SK-N-SH (cell line): Measurements from ENCODE around the gene PROSER3. TPM values are rescaled to one million over a fixed set of nuclear protein-coding genes. Genes with fewer than 3 reads are reported as not detected.

Source experiments
- CTCF ChIA-PET: fragments of 300-600, 350-600 bp; formaldehyde crosslinking; extraction: SDS; loops from one replicate; lab custom pipeline; 2021; lab: Yijun Ruan, JAX
- POLR2A ChIA-PET: fragments of 350-600 bp; sonication (Branson Sonifier 250); formaldehyde crosslinking; extraction: SDS; loops from one replicate; lab custom pipeline; 2020; ENCODE audit warnings: antibody characterized with exemption, inconsistent platforms; lab: Yijun Ruan, JAX
- DNase-seq: peaks from one replicate; pipeline ENCODE4 v3.0.0; 2012
- H2AFZ ChIP-seq: fragments of 200-600 bp; sonication (generic); 2 replicates; pipeline ENCODE4 v1.8.1; 2016; ENCODE audit warnings: antibody characterized with exemption, mild to moderate bottlenecking, low read depth
- H3F3A ChIP-seq: fragments of 200-600 bp; sonication (generic); replicated peaks from 2 replicates; pipeline ENCODE3; 2016; ENCODE audit warnings: antibody characterized with exemption, mild to moderate bottlenecking; ENCODE audit not compliant: insufficient read depth
- H3K27ac ChIP-seq, 2 experiments: fragments of 200-500 bp in 1 of 2; fragments of 200-600 bp in 1 of 2; sonication (Bioruptor generic) in 1 of 2; sonication (generic), shearing (Covaris generic) in 1 of 2; 2 replicates each; pipeline versions ENCODE4 v1.5.1 to v1.6.1; 2014 to 2016; ENCODE audit warnings: low read depth in 2 of 2, inconsistent platforms in 1 of 2, low read length in 1 of 2, mild to moderate bottlenecking in 1 of 2, mixed read lengths in 1 of 2
- H3K27me3 ChIP-seq: fragments of 200-600 bp; sonication (generic), shearing (Covaris generic); 2 replicates; pipeline ENCODE4 v1.6.1; 2016; ENCODE audit warnings: mixed run types; ENCODE audit not compliant: insufficient read depth
- H3K36me3 ChIP-seq, 2 experiments: fragments of 200-500 bp in 1 of 2; fragments of 200-600 bp in 1 of 2; sonication (Bioruptor generic) in 1 of 2; sonication (generic) in 1 of 2; replicated peaks in 1 of 2; 2 replicates each; pipeline versions ENCODE3 to v1.5.1; 2014 to 2016; ENCODE audit warnings: low read length in 1 of 2, mild to moderate bottlenecking in 1 of 2; ENCODE audit not compliant: insufficient read depth in 2 of 2, control insufficient read depth in 1 of 2
- H3K4me1 ChIP-seq, 2 experiments: fragments of 200-500 bp in 1 of 2; fragments of 200-600 bp in 1 of 2; sonication (Bioruptor generic) in 1 of 2; sonication (generic), shearing (Covaris generic) in 1 of 2; 2 replicates each; pipeline versions ENCODE4 v1.5.1 to v1.6.1; 2014 to 2016; ENCODE audit warnings: low read depth in 1 of 2, low read length in 1 of 2, mixed run types in 1 of 2; ENCODE audit not compliant: insufficient read depth in 2 of 2, control insufficient read depth in 1 of 2
- H3K4me2 ChIP-seq: fragments of 200-600 bp; sonication (generic), shearing (Covaris generic); 2 replicates; pipeline ENCODE4 v1.6.1; 2017; ENCODE audit warnings: mixed run types
- H3K4me3 ChIP-seq, 2 experiments: fragments of 200-500 bp in 1 of 2; fragments of 200-600 bp in 1 of 2; sonication (Bioruptor generic) in 1 of 2; sonication (generic), shearing (Covaris generic) in 1 of 2; 2 replicates each; pipeline versions ENCODE4 v1.5.1 to v1.8.1; 2014 to 2016; ENCODE audit warnings: low read depth in 2 of 2, inconsistent platforms in 1 of 2, low read length in 1 of 2, mild to moderate bottlenecking in 1 of 2, mixed read lengths in 1 of 2, moderate library complexity in 1 of 2
- H3K79me2 ChIP-seq: fragments of 200-600 bp; sonication (generic); 2 replicates; pipeline ENCODE4 v1.8.1; 2017; ENCODE audit warnings: mild to moderate bottlenecking; ENCODE audit not compliant: insufficient read depth
- H3K9ac ChIP-seq: fragments of 200-600 bp; sonication (generic); 2 replicates; pipeline ENCODE4 v1.6.1; 2017; ENCODE audit warnings: mixed run types
- H3K9me2 ChIP-seq: fragments of 200-600 bp; sonication (generic); 2 replicates; pipeline ENCODE4 v1.6.1; 2017; ENCODE audit warnings: mixed run types
- H3K9me3 ChIP-seq: fragments of 200-600 bp; sonication (generic); 2 replicates; pipeline ENCODE4 v1.6.1; 2017; ENCODE audit warnings: mixed run types, mild to moderate bottlenecking, moderate library complexity
- H4K20me1 ChIP-seq: fragments of 200-600 bp; sonication (generic); 2 replicates; pipeline ENCODE4 v1.6.1; 2017; ENCODE audit warnings: mild to moderate bottlenecking, mixed run types; ENCODE audit not compliant: insufficient read depth
- CHD2 ChIP-seq: fragments of 150-350 bp; IDR thresholded peaks from 2 replicates; pipeline ENCODE4 v1.6.1; 2018; ENCODE audit warnings: low read length; ENCODE audit not compliant: partially characterized antibody
- EP300 ChIP-seq, 2 experiments: IDR thresholded peaks; 2 replicates each; pipeline versions ENCODE4 v1.4.0 to v1.6.1; 2012; ENCODE audit warnings: borderline replicate concordance in 1 of 2, low read depth in 1 of 2, low read length in 1 of 2
- EZH2phosphoT487 ChIP-seq: fragments of 200-600 bp; sonication (generic); IDR thresholded peaks from 2 replicates; pipeline ENCODE4 v1.6.1; 2017; ENCODE audit warnings: low read depth, mixed run types, mild to moderate bottlenecking, antibody characterized with exemption, moderate library complexity, borderline replicate concordance
- FOSL2 ChIP-seq: IDR thresholded peaks from 2 replicates; pipeline ENCODE4 v1.4.0; 2012; ENCODE audit warnings: low read depth, mild to moderate bottlenecking, moderate library complexity, borderline replicate concordance
- FOXJ3 ChIP-seq: sonication (generic); formaldehyde crosslinking; IDR thresholded peaks from 2 replicates; pipeline ENCODE4 v1.5.1; 2020; ENCODE audit warnings: mild to moderate bottlenecking, missing genetic modification reagents
- GABPA ChIP-seq: IDR thresholded peaks from 2 replicates; pipeline ENCODE4 v1.4.0; 2012; ENCODE audit warnings: low read depth, mild to moderate bottlenecking
- MXI1 ChIP-seq: IDR thresholded peaks from 2 replicates; pipeline ENCODE4 v1.6.1; 2012; ENCODE audit warnings: mild to moderate bottlenecking, low read depth, low read length, improper control_type of control experiment
- NFIC ChIP-seq: IDR thresholded peaks from 2 replicates; pipeline ENCODE4 v1.4.0; 2012; ENCODE audit warnings: borderline replicate concordance
- NRF1 ChIP-seq: IDR thresholded peaks from 2 replicates; pipeline ENCODE4 v1.6.1; 2012; ENCODE audit warnings: low read depth, mild to moderate bottlenecking, low read length
- POLR2AphosphoS5 ChIP-seq: IDR thresholded peaks from 2 replicates; pipeline ENCODE4 v1.6.1; 2012; ENCODE audit warnings: low read depth, low read length
- RAD21 ChIP-seq: IDR thresholded peaks from 2 replicates; pipeline ENCODE4 v1.6.1; 2012; ENCODE audit warnings: mild to moderate bottlenecking, low read length
- RCOR1 ChIP-seq: fragments of 150-350 bp; IDR thresholded peaks from 2 replicates; pipeline ENCODE4 v1.6.1; 2017; ENCODE audit warnings: antibody characterized with exemption, low read length
- RFX5 ChIP-seq: IDR thresholded peaks from 2 replicates; pipeline ENCODE4 v1.6.1; 2012; ENCODE audit warnings: mild to moderate bottlenecking, improper control_type of control experiment, low read length
- RXRA ChIP-seq: IDR thresholded peaks from 2 replicates; pipeline ENCODE4 v1.4.0; 2012; ENCODE audit warnings: low read depth, mild to moderate bottlenecking, borderline replicate concordance
- SIN3A ChIP-seq: IDR thresholded peaks from 2 replicates; pipeline ENCODE4 v1.6.1; 2012; ENCODE audit warnings: low read depth, mild to moderate bottlenecking, low read length, moderate library complexity, borderline replicate concordance
- TAF1 ChIP-seq: IDR thresholded peaks from 2 replicates; pipeline ENCODE4 v1.6.1; 2012; ENCODE audit warnings: low read depth, mild to moderate bottlenecking, low read length, moderate library complexity, borderline replicate concordance
- WGBS: methylation state at CpG from one replicate; pipeline ENCODE4 v1.1.6; 2017; ENCODE audit warnings: low lambda C conversion rate; 5-methylcytosine and 5-hydroxymethylcytosine counted together
- polyA plus RNA-seq, 3 experiments: library from polyadenylated mRNA; depleted of rRNA; stranded (reverse); fragments of >200 nt; gene quantifications; 2 replicates each; pipeline ENCODE4 v1.2.3, GENCODE V29; 2012
- TF ChIP-seq, protein P1 (sequence below): fragments of 150-350 bp; IDR thresholded peaks from 2 replicates; pipeline ENCODE4 v1.6.1; 2017; ENCODE audit warnings: antibody characterized with exemption, low read length, low read depth, borderline replicate concordance
- TF ChIP-seq, protein P2 (sequence below): IDR thresholded peaks from 2 replicates; pipeline ENCODE4 v1.4.0; 2012; ENCODE audit warnings: low read depth
- TF ChIP-seq, protein P3 (sequence below): IDR thresholded peaks from 2 replicates; pipeline ENCODE4 v1.4.0; 2012; ENCODE audit warnings: low read depth, borderline replicate concordance

PROSER3 gene
- polyA plus RNA-seq, 1 of the 3 experiments (the other 2 are of a cell fraction): 12.5 TPM

DNA sequence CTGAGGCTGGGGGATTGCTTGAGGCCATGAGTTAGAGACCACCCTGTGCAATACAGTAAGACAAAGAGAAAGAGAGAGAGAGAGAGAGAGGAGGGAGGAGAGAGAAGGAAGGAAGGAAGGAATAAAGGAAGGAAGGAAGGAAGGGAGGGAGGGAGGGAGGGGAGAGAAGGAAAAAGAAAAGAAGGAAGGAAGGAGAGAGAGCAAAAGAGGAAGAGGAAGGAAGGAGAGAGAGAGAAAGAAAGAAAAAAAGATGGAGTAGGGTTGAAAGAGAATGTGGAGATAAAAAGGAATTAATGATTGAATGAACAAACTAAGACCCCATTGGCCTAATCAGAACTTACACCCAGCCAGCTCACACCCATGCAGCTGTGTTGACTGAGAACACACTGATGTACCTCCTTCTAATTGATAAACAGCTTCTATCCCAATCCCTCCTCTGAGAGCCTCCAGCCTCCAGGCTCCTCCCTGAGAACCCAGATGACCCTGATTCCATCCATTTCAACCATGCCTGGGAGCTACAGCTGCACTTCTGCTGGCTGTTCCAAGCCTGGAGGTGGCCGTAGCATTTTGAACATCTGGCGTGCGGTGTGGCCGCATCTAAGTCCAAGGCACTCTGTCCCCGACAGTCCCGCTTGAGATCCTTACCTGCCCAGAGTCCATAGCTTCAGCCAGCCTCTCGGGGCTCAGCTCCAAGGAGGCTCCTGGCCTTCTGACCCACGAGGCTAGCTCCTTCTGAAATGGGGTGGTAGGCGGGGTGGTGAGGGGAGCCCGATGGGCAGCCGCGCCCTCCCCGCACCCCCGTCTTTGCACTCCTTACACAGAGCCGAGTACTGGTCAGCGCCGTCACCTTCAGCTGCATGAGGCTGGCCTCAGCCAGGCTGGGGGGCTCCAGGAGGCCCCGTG, 53.6 kb downstream of the PROSER3 start:
- Histone ChIP-seq H3K36me3 (no peaks in the 10 kb centered on the region), H3K9ac (no peak overlapping the region), H3K4me1 (no peaks in the 10 kb centered on the region), H3K27me3 (peaks cover 11% of the 10 kb centered on the region; the same call in 1 of the 2 replicates), H3F3A (no peaks in the 10 kb centered on the region), H3K9me3 (no peaks in the 10 kb centered on the region), H3K9me2 (no peaks in the 10 kb centered on the region), H3K4me3 (no peak overlapping the region), H3K79me2 (no peaks in the 10 kb centered on the region), H2AFZ (no peak overlapping the region), H4K20me1 (no peaks in the 10 kb centered on the region), H3K4me2 (no peak overlapping the region), H3K27ac (no peak overlapping the region)
- no peak for TF ChIP-seq MXI1
- TF ChIP-seq SIN3A: no peak
- no peak for TF ChIP-seq CHD2
- TF ChIP-seq TAF1: no peak
- TF ChIP-seq FOSL2: no peak
- no peak for TF ChIP-seq FOXJ3 (CRISPR knock-in tag)
- no peak for TF ChIP-seq RXRA
- no peak for TF ChIP-seq RFX5
- no peak for TF ChIP-seq RCOR1
- TF ChIP-seq, protein P1, sequence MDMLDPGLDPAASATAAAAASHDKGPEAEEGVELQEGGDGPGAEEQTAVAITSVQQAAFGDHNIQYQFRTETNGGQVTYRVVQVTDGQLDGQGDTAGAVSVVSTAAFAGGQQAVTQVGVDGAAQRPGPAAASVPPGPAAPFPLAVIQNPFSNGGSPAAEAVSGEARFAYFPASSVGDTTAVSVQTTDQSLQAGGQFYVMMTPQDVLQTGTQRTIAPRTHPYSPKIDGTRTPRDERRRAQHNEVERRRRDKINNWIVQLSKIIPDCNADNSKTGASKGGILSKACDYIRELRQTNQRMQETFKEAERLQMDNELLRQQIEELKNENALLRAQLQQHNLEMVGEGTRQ: no peak
- TF ChIP-seq RAD21: no peak
- peak; percentile 52 for DNase-seq
- ChIA-PET POLR2A (no interaction called here), CTCF (interaction anchor here (0.7 kb wide), 1 partner anchor 10 kb away, joined by 3 read pairs; no protein-coding TSS in a partner anchor)
- WGBS: 47% methylated on average over 14 of the region's 18 CpGs

DNA sequence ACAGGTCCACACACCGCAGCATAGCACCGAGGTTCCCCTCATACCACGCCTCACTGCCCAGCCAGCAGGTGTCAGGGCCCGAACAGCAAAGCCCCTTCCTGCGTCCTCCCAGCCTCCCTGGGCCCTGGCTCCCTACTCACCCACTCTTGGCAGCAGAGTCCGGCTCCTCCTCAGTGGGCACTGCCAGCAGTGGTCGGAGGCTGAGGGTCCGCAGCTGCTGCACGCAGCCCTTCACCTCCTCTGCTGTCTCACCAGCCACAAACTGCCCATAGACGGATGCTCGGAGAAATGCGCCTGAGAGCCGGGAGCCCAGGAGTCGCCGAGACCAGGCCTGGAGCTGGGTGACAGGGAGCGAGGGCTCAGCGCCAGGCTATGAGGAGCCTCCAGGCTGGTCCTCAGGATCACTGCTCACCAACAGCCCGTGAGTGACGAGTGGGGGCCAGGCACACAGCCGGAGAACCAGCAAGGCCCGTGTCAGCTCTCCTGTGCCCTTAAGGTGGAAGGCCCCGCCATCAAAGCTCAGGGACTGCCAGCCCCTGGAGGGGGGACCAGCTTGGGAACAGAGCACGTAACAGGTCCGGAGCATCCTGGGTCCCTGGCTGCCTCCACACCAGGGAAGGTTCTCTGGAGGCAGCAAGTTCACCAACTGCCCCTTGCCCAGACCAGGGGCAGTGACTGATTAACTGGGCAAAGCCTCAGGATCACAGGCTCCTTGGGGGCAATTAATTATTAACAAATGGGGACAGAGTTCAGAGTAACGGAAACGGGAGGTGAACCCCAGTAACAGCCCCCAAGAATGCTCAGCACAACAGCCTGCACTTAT, 54.5 kb downstream of the PROSER3 start, which contains the start of gene PRODH2:
TSS of gene PRODH2 (minus strand) at position 626 of the 823 bp plus-strand sequence. CDS start at position 586, 40 bp downstream.
- WGBS: 68% methylated on average over 15 of the region's 26 CpGs
- ChIA-PET POLR2A (no interaction called here), CTCF (interaction anchor here (0.7 kb wide), 1 partner anchor 11 kb away, joined by 3 read pairs; no protein-coding TSS in a partner anchor)
- TF ChIP-seq EP300 (IDR thresholded peaks at IDR 0.05; ENCODE audit: borderline replicate concordance in 1 of 2, low read depth in 1 of 2, low read length in 1 of 2): no peak
- no peak for TF ChIP-seq EZH2phosphoT487
- TF ChIP-seq, protein P1: no peak
- TF ChIP-seq MXI1: no peak
- no peak for TF ChIP-seq NFIC
- no peak for TF ChIP-seq GABPA
- no peak for TF ChIP-seq RXRA
- TF ChIP-seq RFX5: no peak
- TF ChIP-seq CHD2: no peak
- no peak for TF ChIP-seq SIN3A
- TF ChIP-seq TAF1: no peak
- TF ChIP-seq FOSL2: no peak
- TF ChIP-seq RAD21: no peak
- no peak for TF ChIP-seq NRF1
- TF ChIP-seq POLR2AphosphoS5: no peak
- TF ChIP-seq, protein P2, sequence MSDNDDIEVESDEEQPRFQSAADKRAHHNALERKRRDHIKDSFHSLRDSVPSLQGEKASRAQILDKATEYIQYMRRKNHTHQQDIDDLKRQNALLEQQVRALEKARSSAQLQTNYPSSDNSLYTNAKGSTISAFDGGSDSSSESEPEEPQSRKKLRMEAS: no peak
- TF ChIP-seq, protein P3, sequence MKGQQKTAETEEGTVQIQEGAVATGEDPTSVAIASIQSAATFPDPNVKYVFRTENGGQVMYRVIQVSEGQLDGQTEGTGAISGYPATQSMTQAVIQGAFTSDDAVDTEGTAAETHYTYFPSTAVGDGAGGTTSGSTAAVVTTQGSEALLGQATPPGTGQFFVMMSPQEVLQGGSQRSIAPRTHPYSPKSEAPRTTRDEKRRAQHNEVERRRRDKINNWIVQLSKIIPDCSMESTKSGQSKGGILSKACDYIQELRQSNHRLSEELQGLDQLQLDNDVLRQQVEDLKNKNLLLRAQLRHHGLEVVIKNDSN: no peak

More for the DNA sequence above, 54.5 kb downstream of the PROSER3 start, which contains the start of gene PRODH2:
- Histone ChIP-seq H3K4me1 (no peaks in the 10 kb centered on the region), H3K9ac (no peak within 1 kb of the TSS), H3K27ac (no peak within 1 kb of the TSS), H3K9me3 (no peaks in the 10 kb centered on the region), H3K4me2 (no peak within 1 kb of the TSS), H3F3A (no peaks in the 10 kb centered on the region), H3K27me3 (peaks cover 11% of the 10 kb centered on the region; the same call in 1 of the 2 replicates), H3K9me2 (no peaks in the 10 kb centered on the region), H2AFZ (no peak within 1 kb of the TSS), H3K4me3 (no peak within 1 kb of the TSS), H3K79me2 (no peaks in the 10 kb centered on the region), H3K36me3 (no peaks in the 10 kb centered on the region), H4K20me1 (no peaks in the 10 kb centered on the region)
- peak; percentile 27 for DNase-seq
